Fibroblast of upper back skin (primary cell): ENCODE data around the gene CFAP97D2.

ENCODE experiments used
- DNase-seq: peaks from one replicate; pipeline ENCODE4 v3.0.0-alpha.2; 2013

Gene CFAP97D2

GRCh38 chr13:114200399-114200911 lies 21.4 kb downstream of the CFAP97D2 start:
- peak; percentile 3 for DNase-seq

GRCh38 chr13:114202581-114202980 lies 23.5 kb downstream of the CFAP97D2 start:
- DNase-seq, result no peak

- no peak for DNase-seq
Observed at GRCh38 chr13:114203536-114203935, 24.5 kb downstream of the CFAP97D2 start.

GRCh38 chr13:114204894-114205293 lies 25.8 kb downstream of the CFAP97D2 start:
- DNase-seq, result no peak

- no peak for DNase-seq
Observed at GRCh38 chr13:114208134-114208533, 29.1 kb downstream of the CFAP97D2 start.

GRCh38 chr13:114211446-114212157 lies 32.5 kb downstream of the CFAP97D2 start:
- DNase-seq, result no peak

GRCh38 chr13:114212158-114212495 lies 33.1 kb downstream of the CFAP97D2 start:
- peak; percentile 46 for DNase-seq

- DNase-seq, result no peak
Observed at GRCh38 chr13:114213980-114214379, 34.9 kb downstream of the CFAP97D2 start.

- DNase-seq, result no peak
Observed at GRCh38 chr13:114219392-114219791, 40.3 kb downstream of the CFAP97D2 start.

GRCh38 chr13:114222461-114222968 lies 43.5 kb downstream of the CFAP97D2 start:
- DNase-seq, result no peak

- no peak for DNase-seq
Observed at GRCh38 chr13:114224201-114224600, 45.1 kb downstream of the CFAP97D2 start.

- DNase-seq, result no peak
Observed at GRCh38 chr13:114225610-114226009, 46.6 kb downstream of the CFAP97D2 start.

GRCh38 chr13:114226088-114226487 lies 47.0 kb downstream of the CFAP97D2 start:
- DNase-seq, result no peak

- peak; percentile 80 for DNase-seq
Observed at GRCh38 chr13:114226699-114227323, 47.8 kb downstream of the CFAP97D2 start.

- DNase-seq, result no peak
Observed at GRCh38 chr13:114227528-114227927, 48.5 kb downstream of the CFAP97D2 start.

- no peak for DNase-seq
Observed at GRCh38 chr13:114228176-114228575, 49.1 kb downstream of the CFAP97D2 start.

GRCh38 chr13:114229506-114229905 lies 50.4 kb downstream of the CFAP97D2 start:
- DNase-seq, result peak; percentile 17

GRCh38 chr13:114230117-114230516 lies 51.1 kb downstream of the CFAP97D2 start:
- peak; percentile 57 for DNase-seq

- no peak for DNase-seq
Observed at GRCh38 chr13:114230575-114230974, 51.5 kb downstream of the CFAP97D2 start.

GRCh38 chr13:114231886-114232285 lies 52.8 kb downstream of the CFAP97D2 start:
- no peak for DNase-seq

GRCh38 chr13:114234266-114234644 lies 55.2 kb downstream of the CFAP97D2 start:
- no peak for DNase-seq

- peak; percentile 92 for DNase-seq
Observed at GRCh38 chr13:114234645-114235421, 55.8 kb downstream of the CFAP97D2 start, which contains the start of gene CDC16. Gene CDC16, plus strand, starts transcription at chr13:114234897. Its CDS starts 188 bp downstream, at chr13:114235085.

- DNase-seq, result no peak
Observed at GRCh38 chr13:114235697-114236096, 56.6 kb downstream of the CFAP97D2 start.
